Measurements from ENCODE around the gene KLHDC9.
"Not testable (repeated sequence)": the region's sequence is repeated elsewhere in the genome, so short reads cannot be mapped to it uniquely, and the experiment has no call there.

Gene KLHDC9

GRCh38 chr1:161098210-161099068 is at the start of gene KLHDC9:
Gene KLHDC9, plus strand, starts transcription at chr1:161098361. Its CDS starts 175 bp downstream, at chr1:161098536.
- TF ChIP-seq ZNF274 (IDR thresholded peaks at IDR 0.05; ENCODE audit: low read depth, low read length): no peak
- peak within 1 kb of the TSS; percentile 71 for H3K4me3 ChIP-seq (ENCODE audit: low read length)

- no peak overlapping the region for H3K4me3 ChIP-seq (ENCODE audit: low read length)
- peak; percentile 52; the same call in 1 of the 2 replicates for TF ChIP-seq ZNF274 (IDR thresholded peaks at IDR 0.05; ENCODE audit: low read depth, low read length)
Measured at GRCh38 chr1:161048949-161049722, 49.0 kb upstream of the KLHDC9 start.

GRCh38 chr1:161051219-161051618 is 46.9 kb upstream of the KLHDC9 start:
- no peak overlapping the region for H3K4me3 ChIP-seq (ENCODE audit: low read length)
- TF ChIP-seq ZNF274 (IDR thresholded peaks at IDR 0.05; ENCODE audit: low read depth, low read length): no peak

DNA sequence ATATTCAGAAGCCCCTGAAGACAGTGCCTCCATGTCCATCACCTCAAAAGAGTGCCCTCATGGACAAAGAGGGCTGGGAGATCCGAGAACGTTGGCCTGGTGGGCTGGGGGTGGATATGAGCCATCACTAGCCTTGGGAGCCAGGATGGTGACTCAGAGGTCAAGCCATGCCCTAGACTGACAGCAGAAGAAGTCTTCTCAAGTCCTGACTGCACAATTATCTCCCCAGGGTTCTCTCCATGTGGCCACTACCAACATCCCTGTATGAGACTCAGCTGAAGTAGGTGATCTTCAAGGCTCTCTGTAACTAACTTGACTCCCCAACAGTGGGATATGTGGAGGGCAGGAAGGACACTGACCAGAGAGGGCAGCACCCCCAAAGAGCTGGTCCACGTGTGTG is 45.3 kb upstream of the KLHDC9 start:
- TF ChIP-seq ZNF274 (IDR thresholded peaks at IDR 0.05; ENCODE audit: low read depth, low read length): no peak
- no peak overlapping the region for H3K4me3 ChIP-seq (ENCODE audit: low read length)

GRCh38 chr1:161054232-161054631 is 43.9 kb upstream of the KLHDC9 start:
- TF ChIP-seq ZNF274 (IDR thresholded peaks at IDR 0.05; ENCODE audit: low read depth, low read length): no peak

GRCh38 chr1:161054805-161055204 is 43.4 kb upstream of the KLHDC9 start:
- no peak for TF ChIP-seq ZNF274 (IDR thresholded peaks at IDR 0.05; ENCODE audit: low read depth, low read length)
- H3K4me3 ChIP-seq (ENCODE audit: low read length): no peak overlapping the region

More at GRCh38 chr1:161054232-161054631, 43.9 kb upstream of the KLHDC9 start:
- H3K4me3 ChIP-seq (ENCODE audit: low read length): no peak overlapping the region

DNA sequence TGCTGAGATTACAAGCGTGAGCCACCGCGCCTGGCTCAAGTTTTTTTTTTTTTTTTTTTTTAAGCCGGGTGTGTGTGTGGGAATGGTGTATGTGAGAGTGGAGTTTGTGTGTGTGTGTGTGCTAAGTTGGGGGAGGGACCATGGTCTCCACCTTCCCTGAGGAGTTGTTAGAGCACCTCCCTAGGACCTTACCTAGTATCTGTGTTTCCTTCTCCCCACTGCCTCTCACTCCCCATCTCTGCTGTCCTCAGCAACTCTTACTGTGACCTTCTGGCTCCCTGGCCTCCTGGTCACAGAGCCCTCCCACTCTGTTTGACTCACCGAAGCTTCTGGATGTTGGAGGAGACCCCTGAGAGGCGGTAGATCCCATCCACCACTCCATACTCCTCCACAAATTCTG is 38.9 kb upstream of the KLHDC9 start:
- no peak for TF ChIP-seq ZNF274 (IDR thresholded peaks at IDR 0.05; ENCODE audit: low read depth, low read length)
- H3K4me3 ChIP-seq (ENCODE audit: low read length): no peak overlapping the region

- no peak overlapping the region for H3K4me3 ChIP-seq (ENCODE audit: low read length)
- no peak for TF ChIP-seq ZNF274 (IDR thresholded peaks at IDR 0.05; ENCODE audit: low read depth, low read length)
Measured at GRCh38 chr1:161061419-161061818, 36.7 kb upstream of the KLHDC9 start.

GRCh38 chr1:161063936-161064335 is 34.2 kb upstream of the KLHDC9 start:
- H3K4me3 ChIP-seq (ENCODE audit: low read length): not testable (repeated sequence)

- H3K4me3 ChIP-seq (ENCODE audit: low read length): not testable (repeated sequence)
Measured at GRCh38 chr1:161065681-161066080, 32.5 kb upstream of the KLHDC9 start.

DNA sequence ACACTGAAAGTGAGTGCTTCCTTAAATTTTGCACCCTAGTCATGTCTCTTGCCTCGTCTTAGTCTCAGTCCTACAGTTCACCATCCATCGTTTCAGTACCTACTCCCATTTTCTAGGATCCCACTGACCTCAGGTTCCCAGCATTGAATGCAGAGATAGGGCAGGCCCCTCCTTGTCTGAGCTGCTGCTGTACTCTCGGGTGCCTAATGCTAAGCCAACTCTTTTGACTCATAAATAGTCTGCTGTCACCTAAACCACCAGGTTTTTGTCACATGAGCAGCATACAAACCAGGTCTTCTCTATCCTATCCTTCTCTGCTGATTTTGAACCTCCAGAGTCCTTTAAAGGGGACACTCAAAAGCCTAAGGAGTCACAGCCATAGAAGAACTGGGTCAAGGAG is 31.5 kb upstream of the KLHDC9 start:
- no peak for TF ChIP-seq ZNF274 (IDR thresholded peaks at IDR 0.05; ENCODE audit: low read depth, low read length)
- H3K4me3 ChIP-seq (ENCODE audit: low read length): no peak overlapping the region; the same call in 1 of the 2 replicates

DNA sequence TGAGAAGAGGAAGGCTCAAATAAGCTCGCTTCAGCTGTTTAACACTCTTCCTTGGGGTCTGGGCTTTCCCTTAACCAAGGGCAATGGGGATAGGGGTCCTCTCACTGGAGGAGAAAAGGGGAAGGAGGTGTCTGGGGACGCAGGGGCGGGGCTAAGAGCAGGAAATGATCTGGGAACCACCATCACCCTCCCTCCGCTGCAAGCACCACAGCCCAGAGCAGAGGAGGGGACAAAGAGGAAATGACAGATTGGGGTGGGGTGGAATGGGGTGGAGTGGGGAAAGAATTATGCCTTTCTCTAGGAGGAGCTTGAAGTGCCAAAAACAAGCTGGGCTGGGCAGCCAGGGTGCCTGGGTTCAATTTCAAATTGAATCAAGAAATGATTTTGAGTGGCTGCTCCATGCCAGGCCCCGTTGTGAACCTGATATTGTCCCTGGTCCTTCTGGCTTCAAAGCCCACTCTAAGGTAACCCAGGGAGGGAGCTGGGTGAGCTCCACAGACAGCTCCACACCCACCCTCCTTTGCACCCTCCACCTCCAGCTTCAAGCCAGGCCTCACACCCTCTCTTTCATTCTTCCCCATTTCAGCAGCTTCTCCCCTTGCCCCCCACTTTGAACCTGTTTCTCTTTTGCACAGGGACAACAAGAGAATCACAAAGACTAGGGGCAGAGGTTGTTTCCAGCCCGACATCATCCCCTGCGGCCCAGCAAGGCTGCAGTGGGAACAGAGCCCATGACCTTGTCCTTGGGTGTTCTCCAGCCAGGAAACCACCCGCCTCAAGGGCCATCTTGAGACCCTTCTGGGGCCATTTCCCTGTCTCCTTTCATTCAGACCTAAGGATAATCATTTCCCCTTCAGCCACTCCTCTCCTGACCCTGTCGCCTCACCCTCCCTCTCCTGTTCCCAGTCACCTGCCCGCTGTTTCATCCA is 29.6 kb upstream of the KLHDC9 start:
- H3K4me3 ChIP-seq (ENCODE audit: low read length): peak overlapping the region; percentile 73
- no peak for TF ChIP-seq ZNF274 (IDR thresholded peaks at IDR 0.05; ENCODE audit: low read depth, low read length)

DNA sequence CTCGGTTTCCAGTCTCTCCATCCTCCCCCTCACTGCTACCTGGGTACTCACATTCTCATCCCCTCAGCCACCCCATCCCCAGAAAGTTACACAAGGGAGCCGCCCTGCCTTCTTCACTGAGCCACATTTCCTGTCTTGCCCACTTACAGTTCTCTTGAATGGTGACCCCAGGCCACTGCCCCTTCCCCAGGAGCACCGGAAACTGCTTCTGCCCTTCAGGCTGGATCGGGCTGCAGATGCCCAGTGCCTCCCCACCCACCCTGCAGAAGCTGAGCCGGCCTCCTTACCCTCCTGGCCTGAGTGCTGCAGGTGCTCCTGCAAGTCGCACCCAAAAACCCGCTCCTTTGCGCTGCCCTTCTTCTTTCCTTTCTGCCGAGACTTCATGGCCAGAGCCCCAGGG is 28.9 kb upstream of the KLHDC9 start:
- H3K4me3 ChIP-seq (ENCODE audit: low read length): peak overlapping the region; percentile 73
- TF ChIP-seq ZNF274 (IDR thresholded peaks at IDR 0.05; ENCODE audit: low read depth, low read length): no peak

DNA sequence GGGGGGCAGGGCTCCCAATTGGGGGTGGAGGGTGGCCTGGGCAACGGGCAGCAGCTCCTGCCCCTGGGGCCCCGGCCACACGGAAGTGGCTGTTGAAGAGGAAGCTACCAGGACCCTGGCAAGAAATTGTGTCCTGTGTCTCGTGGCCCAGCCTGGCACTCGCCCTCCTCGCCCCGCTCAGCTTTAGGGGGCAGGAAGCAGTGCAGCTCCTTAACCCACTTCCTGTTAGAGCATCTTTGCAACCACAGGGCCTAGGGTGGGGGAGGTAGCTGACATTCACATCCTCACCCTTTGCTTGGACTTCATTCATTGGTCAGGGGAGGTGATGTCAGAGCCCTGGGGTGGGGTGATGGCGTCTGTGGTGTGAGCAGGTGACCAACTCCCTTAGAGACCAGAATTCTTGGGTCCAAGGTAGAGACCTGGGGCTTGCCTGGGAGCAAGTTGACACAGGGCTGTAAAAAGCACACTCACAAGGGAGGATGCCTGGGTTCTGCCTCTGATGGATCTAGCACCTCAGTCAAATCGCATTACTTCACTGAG is 28.4 kb upstream of the KLHDC9 start, which contains the start of gene ARHGAP30:
Gene ARHGAP30 (minus strand): TSS at position 161 of the 540 bp plus-strand sequence. CDS start 267 bp downstream, outside the sequence.
- peak within 1 kb of the TSS; percentile 73 for H3K4me3 ChIP-seq (ENCODE audit: low read length)
- TF ChIP-seq ZNF274 (IDR thresholded peaks at IDR 0.05; ENCODE audit: low read depth, low read length): no peak
